Right kidney (tissue), 9 donors: ENCODE results near the gene CLEC7A.

Experiments
- DNase-seq: peaks from one replicate; pipeline ENCODE4 v3.0.0-alpha.2; 2016
- long read RNA-seq, 8 donors: transcript quantifications; one replicate each; lab custom pipeline, GENCODE V29; 2026

The CLEC7A gene
- long read RNA-seq, donor 1: 0 reads
- long read RNA-seq, donor 2: 0 reads
- long read RNA-seq, donor 3: 0 reads
- long read RNA-seq, donor 4, partial matches to known transcripts: 5 of 5 reads
- long read RNA-seq, donor 4, other reads (novel, unspliced or antisense): 0 of 5 reads
- long read RNA-seq, donor 5: 0 reads
- long read RNA-seq, donor 6: 0 reads
- long read RNA-seq, donor 7: 0 reads
- long read RNA-seq, donor 8: 0 reads

- DNase-seq: no peak
These were observed at the start of gene CLEC7A for GRCh38 chr12:10130042-10130441. Gene CLEC7A (minus strand): TSS chr12:10130199. CDS start chr12:10130082, 117 bp downstream.

GRCh38 chr12:10179776-10180181 is 49.8 kb upstream of the CLEC7A start:
- no peak for DNase-seq

- no peak for DNase-seq
These were observed 48.8 kb upstream of the CLEC7A start, which contains the start of gene TMEM52B for GRCh38 chr12:10178821-10179220. Gene TMEM52B (plus strand): TSS chr12:10179032. CDS start chr12:10179575, 543 bp downstream.

GRCh38 chr12:10175846-10176636 is 46.0 kb upstream of the CLEC7A start:
- DNase-seq: peak; percentile 22

GRCh38 chr12:10174986-10175614 is 45.1 kb upstream of the CLEC7A start:
- no peak for DNase-seq

DNA sequence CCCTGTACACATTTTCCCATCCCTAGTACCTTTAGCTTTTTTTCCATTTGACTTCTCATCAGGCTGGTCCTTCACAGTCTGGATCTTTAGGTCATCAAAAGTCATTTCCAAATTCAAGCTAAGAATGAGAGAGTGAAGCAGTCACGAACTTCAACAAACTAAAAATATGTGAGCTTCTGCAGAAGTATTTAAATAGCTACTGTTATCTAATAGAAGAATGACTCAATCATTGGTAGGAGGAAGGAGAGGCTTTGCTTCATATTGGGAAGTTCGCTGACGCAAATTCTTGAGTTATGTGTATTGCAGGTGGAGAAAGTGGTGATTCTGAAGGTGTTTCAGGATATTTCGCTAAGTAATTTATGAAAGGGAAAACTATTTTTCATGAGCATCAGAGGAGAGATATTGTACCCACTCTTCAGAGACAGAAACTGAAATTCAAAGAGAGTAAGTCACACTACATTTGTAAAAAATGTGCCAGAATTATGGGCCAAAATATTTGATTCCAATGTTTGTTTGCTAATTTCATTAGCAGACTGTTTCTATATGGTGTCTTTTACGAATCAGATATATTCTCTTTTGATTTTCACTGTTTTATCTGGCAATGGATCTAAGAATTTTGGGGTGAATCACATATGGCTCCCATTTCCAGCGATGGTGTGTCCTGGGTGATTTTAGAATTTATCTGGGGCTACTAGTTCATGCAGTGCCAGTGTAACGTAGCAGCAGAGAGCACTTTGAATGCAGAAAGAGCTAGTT is 42.2 kb upstream of the CLEC7A start, which contains the start of gene OLR1:
TSS of gene OLR1 (minus strand) at position 160 of the 756 bp plus-strand sequence. CDS start at position 105, 55 bp downstream.
- no peak for DNase-seq

- DNase-seq: no peak
These were observed 40.2 kb upstream of the CLEC7A start for GRCh38 chr12:10170216-10170615.

DNA sequence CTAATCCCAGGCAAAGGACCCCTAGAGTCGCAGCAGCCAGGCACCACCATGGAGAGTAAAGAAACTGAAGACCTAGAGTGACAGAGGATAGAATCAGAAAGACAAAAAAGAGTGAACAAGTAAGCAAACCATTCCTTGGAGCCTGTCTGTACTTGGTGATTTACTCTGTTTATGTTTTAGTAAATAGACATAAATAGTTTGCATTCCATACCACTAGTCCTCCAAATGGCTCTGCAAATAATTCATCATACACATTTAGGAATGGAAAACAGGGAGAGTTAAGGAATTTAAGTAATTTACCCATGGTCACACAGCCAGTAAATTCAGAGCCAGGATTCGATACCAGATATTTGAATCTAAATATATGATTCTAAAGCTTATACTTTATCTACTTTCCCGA is 39.1 kb upstream of the CLEC7A start:
- DNase-seq: no peak

DNA sequence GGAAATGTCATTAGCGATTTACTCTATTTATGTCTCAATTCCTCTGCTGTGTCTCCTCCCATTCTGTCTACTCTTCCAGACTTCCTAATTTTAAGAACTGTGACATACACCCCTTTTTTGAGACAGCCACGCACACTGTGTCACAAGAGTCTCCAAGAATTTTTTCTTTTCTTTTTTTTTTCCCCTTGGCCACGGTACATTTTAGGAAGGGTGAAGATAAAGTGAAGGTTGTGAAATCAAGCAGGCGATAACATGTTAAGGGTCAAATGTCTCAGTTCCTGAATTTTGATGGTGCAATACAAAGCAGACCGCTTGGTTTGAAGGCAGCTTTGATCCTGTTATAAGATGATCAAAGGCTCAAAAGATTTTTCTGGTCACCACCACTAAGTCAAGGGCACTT is 37.6 kb upstream of the CLEC7A start:
- DNase-seq: no peak

- DNase-seq: no peak
These were observed 35.4 kb upstream of the CLEC7A start for GRCh38 chr12:10165421-10165820.

- DNase-seq: no peak
These were observed 33.1 kb upstream of the CLEC7A start for GRCh38 chr12:10163084-10163483.

GRCh38 chr12:10160617-10161385 is 30.8 kb upstream of the CLEC7A start:
- no peak for DNase-seq

- DNase-seq: no peak
These were observed 29.3 kb upstream of the CLEC7A start for GRCh38 chr12:10159280-10159679.

DNA sequence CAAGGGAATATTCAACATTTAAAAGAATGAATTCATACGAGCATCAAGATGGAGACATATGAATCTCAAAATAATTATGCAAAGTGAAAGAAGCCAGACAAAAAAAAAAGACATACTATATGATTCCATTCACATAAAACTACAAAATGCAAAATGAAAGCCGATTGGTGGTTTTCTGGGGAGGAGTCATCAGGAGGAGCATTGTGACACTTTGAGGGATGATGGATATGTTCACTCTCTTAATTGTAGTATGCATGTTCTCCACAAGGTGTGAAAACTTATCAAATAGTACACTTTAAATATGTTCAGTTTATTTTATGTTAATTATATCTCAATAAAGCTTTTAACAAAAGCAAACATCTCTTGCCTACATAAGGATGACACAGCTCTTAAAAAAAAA is 28.4 kb upstream of the CLEC7A start:
- no peak for DNase-seq

- no peak for DNase-seq
These were observed 26.0 kb upstream of the CLEC7A start for GRCh38 chr12:10155966-10156365.

DNA sequence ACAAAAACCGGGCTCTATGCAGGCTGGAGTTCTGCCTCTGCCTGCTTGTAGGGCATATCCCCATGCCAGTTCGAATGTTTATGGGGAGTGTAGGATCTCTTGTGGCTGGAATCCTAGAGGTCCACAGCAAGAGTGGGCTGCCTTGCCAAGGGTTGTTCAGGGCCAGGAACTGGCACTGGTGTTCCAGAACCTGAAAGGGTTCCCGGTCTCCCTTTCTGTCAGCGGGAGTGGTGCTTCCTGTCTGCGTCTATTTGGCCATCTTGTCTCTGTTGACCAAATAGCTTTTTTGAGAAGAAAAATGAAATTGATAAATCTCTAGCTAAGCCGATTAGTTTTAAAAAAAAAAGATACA is 24.1 kb upstream of the CLEC7A start:
- no peak for DNase-seq

DNA sequence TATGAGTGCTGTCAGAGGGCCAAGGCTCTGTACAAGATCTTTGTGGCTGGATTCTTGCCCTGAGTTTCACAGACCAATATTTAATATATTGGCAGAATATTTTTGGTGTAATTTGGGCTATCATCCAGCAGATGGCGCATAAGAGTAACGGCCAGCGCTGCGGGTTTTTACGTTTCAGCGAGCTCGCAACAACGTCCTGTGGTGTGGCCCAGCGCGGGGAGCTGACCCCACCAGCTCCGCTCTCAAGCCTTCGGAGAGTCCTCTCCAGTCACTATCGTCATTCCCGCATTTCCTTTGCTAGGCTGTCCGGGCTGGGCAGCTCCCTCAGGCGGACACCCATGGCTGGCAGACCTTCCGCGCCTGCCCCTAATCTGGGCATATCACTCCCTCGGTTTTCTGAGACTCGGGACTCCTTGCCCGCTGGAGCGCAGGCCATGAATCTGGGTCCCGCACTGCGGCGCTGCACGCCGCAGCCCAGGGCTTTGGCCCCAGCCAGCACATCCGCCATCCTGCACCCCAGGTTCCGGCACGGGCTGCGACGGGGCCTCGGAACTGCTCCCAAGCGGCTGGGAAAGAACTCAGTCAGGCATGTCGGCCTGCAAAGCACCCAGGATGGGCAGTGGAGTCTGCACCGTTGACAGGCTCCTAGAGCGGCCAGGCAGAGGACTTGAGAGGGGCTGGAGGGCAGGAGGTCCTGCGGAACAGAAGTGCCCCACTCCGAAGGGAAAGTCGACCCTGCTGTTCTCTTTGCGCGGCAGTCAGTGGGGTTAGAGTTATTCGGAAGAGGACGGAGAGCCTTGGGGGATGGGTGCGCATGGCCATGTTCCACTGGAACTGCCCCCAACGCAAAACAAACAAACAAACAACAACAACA is 23.5 kb upstream of the CLEC7A start:
- peak; percentile 96 for DNase-seq

- DNase-seq: no peak
These were observed 21.6 kb upstream of the CLEC7A start for GRCh38 chr12:10151621-10152020.

GRCh38 chr12:10147714-10148403 is 17.9 kb upstream of the CLEC7A start:
- no peak for DNase-seq

DNA sequence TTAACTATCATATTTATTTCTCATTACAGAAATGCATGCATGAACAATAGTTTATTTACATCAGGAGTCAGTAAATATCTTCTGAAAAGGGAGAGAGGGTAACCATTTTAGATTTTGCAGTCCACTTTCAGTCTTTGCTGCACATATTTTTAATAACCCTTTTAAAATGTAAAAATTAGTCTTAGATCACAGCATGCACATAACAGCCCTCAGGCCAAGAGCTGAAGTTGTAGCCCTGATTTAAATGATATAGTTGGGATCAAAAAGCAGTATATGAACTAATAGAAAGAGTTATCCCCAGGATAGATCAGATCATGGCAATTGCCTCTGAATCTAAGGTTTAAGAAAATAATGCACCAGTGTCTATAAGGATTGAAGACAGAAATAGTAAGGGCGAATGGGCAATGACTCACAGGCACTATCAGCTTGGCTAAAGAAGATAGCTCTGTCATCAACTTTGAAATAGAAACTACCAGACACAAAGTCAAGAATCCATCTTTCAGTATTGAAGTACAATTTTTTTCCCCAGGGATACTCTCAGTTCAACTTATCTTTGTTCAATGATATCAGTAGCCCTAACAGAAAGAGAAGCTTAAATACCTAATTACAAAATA is 13.1 kb upstream of the CLEC7A start:
- DNase-seq: no peak
